Measurements from ENCODE around the gene MAGEA3. TPM values are rescaled to one million over a fixed set of nuclear protein-coding genes. Genes with fewer than 3 reads are reported as not detected.
A peak's percentile ranks its signal among the peaks of the same experiment; 100 is the strongest.

MAGEA3 gene
- total and polyA plus RNA-seq, 9 of the 15 experiments (the other 6 are each of a cell fraction or from before 2014, with no cell fraction given), result 8.1 to 197 (median 144) TPM

- Histone ChIP-seq H3K27me3 (ENCODE audit: control insufficient read depth in 2 of 2, insufficient read depth in 2 of 2, low read length in 2 of 2) (no peaks in the 10 kb centered on the region), H3K4me2 (ENCODE audit: insufficient read depth, low read length) (no peak overlapping the region; the same call in 1 of the 2 replicates), H3K79me2 (ENCODE audit: control insufficient read depth, insufficient read depth, low read length) (no peaks in the 10 kb centered on the region), H3K4me1 (replicated peaks in 1 of 2; ENCODE audit: control insufficient read depth in 2 of 2, insufficient read depth in 2 of 2, low read length in 2 of 2) (no peaks in the 10 kb centered on the region; a peak in 1 of 5 replicates), H3K9me1 (ENCODE audit: control insufficient read depth, insufficient read depth, low read length) (no peaks in the 10 kb centered on the region), H3K4me3 (no peak overlapping the region), H3K36me3 (ENCODE audit: control insufficient read depth, insufficient read depth, low read length) (no peaks in the 10 kb centered on the region; the same call in 2 of the 3 replicates), H4K20me1 (replicated peaks; ENCODE audit: control insufficient read depth, insufficient read depth, low read length) (0 out of 2 replicates have a peak, but pooled peaks cover 5% of the 10 kb centered on the region), H2AFZ (ENCODE audit: low read depth, low read length) (no peak overlapping the region), H3K9ac (ENCODE audit: insufficient read depth in 1 of 2, low read depth in 2 of 2, low read length in 2 of 2) (no peak overlapping the region), H3K9me3 (replicated peaks; ENCODE audit: control insufficient read depth, insufficient read depth, low read depth, low read length) (no peaks in the 10 kb centered on the region), H3K27ac (ENCODE audit: extremely low read depth, low read depth, low read length) (no peak overlapping the region)
- FAIRE-seq (peak; percentile 49), ATAC-seq (peak; percentile 73), DNase-seq (ENCODE audit: extremely low read depth in 1 of 4, low spot score in 3 of 4) (peak in 3 of 4 experiments; percentile 11 to 22 (median 15))
- CTCF ChIA-PET (ENCODE audit: low intra/inter-chr PET ratio), result interaction anchor here (0.6 kb wide), 1 partner anchor 205 kb away, joined by 4 read pairs; no protein-coding TSS in a partner anchor
- TF ChIP-seq FOXP1 (CRISPR knock-in tag; IDR thresholded peaks at IDR 0.05), result no peak
- no peak for TF ChIP-seq SUPT5H (IDR thresholded peaks at IDR 0.05)
- TF ChIP-seq ZNF3 (CRISPR knock-in tag; IDR thresholded peaks at IDR 0.05), result no peak
- TF ChIP-seq ZBTB7A (IDR thresholded peaks at IDR 0.05; ENCODE audit: borderline replicate concordance, control insufficient read depth, low read depth, low read length), result peak; percentile 77
- no peak for TF ChIP-seq KDM1A (IDR thresholded peaks at IDR 0.05)
- TF ChIP-seq CTCFL (IDR thresholded peaks at IDR 0.05; ENCODE audit: borderline replicate concordance, insufficient read depth, low read depth, low read length, poor library complexity, severe bottlenecking), result peak; percentile 34
- TF ChIP-seq STAT5A (IDR thresholded peaks at IDR 0.05; ENCODE audit: borderline replicate concordance, low read length), result no peak
- TF ChIP-seq TFE3 (CRISPR knock-in tag; IDR thresholded peaks at IDR 0.05), result no peak
- no peak for TF ChIP-seq FOXO4 (CRISPR knock-in tag; IDR thresholded peaks at IDR 0.05)
- TF ChIP-seq RAD21 (CRISPR knock-in tag; conservative IDR thresholded peaks at IDR 0.05 in 1 of 2, IDR thresholded peaks at IDR 0.05 in 1 of 2), result peak in 1 of 2 experiments; percentile 23; a peak in 1 of 4 replicates
- peak; percentile 28 to 63 (median 32); a peak in 4 of 6 replicates for TF ChIP-seq CTCF (IDR thresholded peaks at IDR 0.05 in 2 of 3, conservative IDR thresholded peaks at IDR 0.05 in 1 of 3; ENCODE audit: insufficient read depth in 2 of 3, low read depth in 1 of 3, low read length in 3 of 3)
- peak; percentile 38; the same call in 1 of the 2 replicates for TF ChIP-seq TFAP4 (CRISPR knock-in tag; IDR thresholded peaks at IDR 0.05; ENCODE audit: borderline replicate concordance)
- no TSS peak for BruUV-seq (replicated peaks)
- in situ Hi-C loops (cut with MboI) (no loop called here), intact Hi-C loops (cut with micrococcal nuclease) (no loop called here)
- 18% methylated on average over 2 of the region's 2 CpGs for WGBS (ENCODE audit: insufficient coverage, low coverage, missing lambda C conversion rate)
- POLR2A ChIA-PET, result interaction anchor here (0.6 to 1.0 kb wide), 2 partner anchors 11 to 245 kb away, joined by 4 to 7 read pairs; no protein-coding TSS in a partner anchor
Observed at GRCh38 chrX:152658302-152658701, 40.3 kb upstream of the MAGEA3 start.

All from K562 (cell line).